DMS 273 (cell line): ENCODE measurements around the gene ZCCHC10.

Source experiments
- DNase-seq: peaks from one replicate; lab custom pipeline; 2025; ENCODE audit not compliant: unreplicated experiment; lab: John Stamatoyannopoulos, UW

The ZCCHC10 gene

GRCh38 chr5:133025804-133026663 is at the start of gene ZCCHC10:
Gene ZCCHC10, minus strand, starts transcription at chr5:133026549. Its CDS starts 12 bp downstream, at chr5:133026537.
- DNase-seq: peak; percentile 99

- no peak for DNase-seq
Observed at GRCh38 chr5:133075572-133076536, 49.5 kb upstream of the ZCCHC10 start.

- no peak for DNase-seq
Observed at GRCh38 chr5:133072021-133072420, 45.7 kb upstream of the ZCCHC10 start.

- no peak for DNase-seq
Observed at GRCh38 chr5:133066045-133066444, 39.7 kb upstream of the ZCCHC10 start.

GRCh38 chr5:133065471-133065870 is 39.1 kb upstream of the ZCCHC10 start:
- DNase-seq: no peak

- DNase-seq: no peak
Observed at GRCh38 chr5:133063965-133064364, 37.6 kb upstream of the ZCCHC10 start.

- no peak for DNase-seq
Observed at GRCh38 chr5:133062276-133062675, 35.9 kb upstream of the ZCCHC10 start.

- no peak for DNase-seq
Observed at GRCh38 chr5:133059621-133060020, 33.3 kb upstream of the ZCCHC10 start.

GRCh38 chr5:133056891-133057290 is 30.5 kb upstream of the ZCCHC10 start:
- no peak for DNase-seq

- no peak for DNase-seq
Observed at GRCh38 chr5:133054697-133055471, 28.5 kb upstream of the ZCCHC10 start.

GRCh38 chr5:133053448-133053847 is 27.1 kb upstream of the ZCCHC10 start:
- no peak for DNase-seq

GRCh38 chr5:133052317-133053175 is 26.2 kb upstream of the ZCCHC10 start:
- peak; percentile 87 for DNase-seq

GRCh38 chr5:133051542-133052316 is 25.4 kb upstream of the ZCCHC10 start, which contains the start of gene HSPA4:
Gene HSPA4, plus strand, starts transcription at chr5:133052013. Its CDS starts 238 bp downstream, at chr5:133052251.
- DNase-seq: peak; percentile 99

- no peak for DNase-seq
Observed at GRCh38 chr5:133051061-133051541, 24.8 kb upstream of the ZCCHC10 start.

GRCh38 chr5:133050521-133050920 is 24.2 kb upstream of the ZCCHC10 start:
- peak; percentile 43 for DNase-seq

GRCh38 chr5:133049726-133050048 is 23.3 kb upstream of the ZCCHC10 start:
- DNase-seq: peak; percentile 78

GRCh38 chr5:133048993-133049725 is 22.8 kb upstream of the ZCCHC10 start:
- peak; percentile 43 for DNase-seq

GRCh38 chr5:133047404-133047803 is 21.1 kb upstream of the ZCCHC10 start:
- DNase-seq: no peak
